ENCODE data around the gene ZG16B. TPM values are rescaled to one million over a fixed set of nuclear protein-coding genes. Genes with fewer than 3 reads are reported as not detected.

ZG16B gene
- total and polyA plus RNA-seq, 4 donors, result 0.32 to 2.4 (median 0.46) TPM

DNA sequence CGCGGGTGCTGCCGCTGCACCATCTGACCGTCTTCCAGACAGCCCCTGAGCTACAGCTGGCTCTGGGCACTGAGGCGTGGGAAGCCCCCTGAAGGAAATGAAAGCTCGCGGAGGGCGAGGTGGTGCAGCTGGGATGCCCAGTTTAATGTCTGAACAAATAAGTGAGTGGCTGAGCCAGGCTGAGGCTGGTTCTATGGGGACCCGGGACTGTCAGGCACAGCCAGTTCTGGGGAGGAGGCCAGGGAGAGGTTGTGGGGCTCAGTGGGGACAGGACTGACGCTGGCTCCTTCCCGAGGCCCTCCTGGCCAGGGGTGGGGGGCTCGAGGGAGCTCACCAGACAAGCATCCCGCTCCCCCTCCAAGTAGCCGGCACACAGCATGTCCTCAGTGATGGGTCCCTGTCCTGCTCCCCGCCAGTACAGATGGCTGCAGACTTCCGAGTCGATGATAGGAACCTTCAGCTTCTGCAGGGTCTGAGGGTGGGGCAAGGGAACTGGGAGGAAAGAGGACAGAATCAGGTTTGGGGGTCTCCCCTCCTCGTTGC lies 23.5 kb downstream of the ZG16B start:
- no peak for DNase-seq (ENCODE audit: low read depth in 4 of 6, low spot score in 6 of 6)
- H3K4me3 ChIP-seq (ENCODE audit: low read depth, low read length), result no peak overlapping the region
- 70% methylated on average over 14 of the region's 18 CpGs for WGBS (ENCODE audit: insufficient coverage)
- H3K27me3 ChIP-seq (ENCODE audit: control insufficient read depth, insufficient read depth, low read length), result peaks cover 41% of the 10 kb centered on the region
- H3K9me3 ChIP-seq (ENCODE audit: control insufficient read depth, insufficient read depth, low read length), result no peaks in the 10 kb centered on the region
- H3K27ac ChIP-seq (ENCODE audit: low read depth, low read length), result no peak overlapping the region
- H3K36me3 ChIP-seq (ENCODE audit: control insufficient read depth, insufficient read depth, low read length), result no peaks in the 10 kb centered on the region
- peaks cover 3% of the 10 kb centered on the region for H3K4me1 ChIP-seq (ENCODE audit: control insufficient read depth, insufficient read depth, low read length)

DNA sequence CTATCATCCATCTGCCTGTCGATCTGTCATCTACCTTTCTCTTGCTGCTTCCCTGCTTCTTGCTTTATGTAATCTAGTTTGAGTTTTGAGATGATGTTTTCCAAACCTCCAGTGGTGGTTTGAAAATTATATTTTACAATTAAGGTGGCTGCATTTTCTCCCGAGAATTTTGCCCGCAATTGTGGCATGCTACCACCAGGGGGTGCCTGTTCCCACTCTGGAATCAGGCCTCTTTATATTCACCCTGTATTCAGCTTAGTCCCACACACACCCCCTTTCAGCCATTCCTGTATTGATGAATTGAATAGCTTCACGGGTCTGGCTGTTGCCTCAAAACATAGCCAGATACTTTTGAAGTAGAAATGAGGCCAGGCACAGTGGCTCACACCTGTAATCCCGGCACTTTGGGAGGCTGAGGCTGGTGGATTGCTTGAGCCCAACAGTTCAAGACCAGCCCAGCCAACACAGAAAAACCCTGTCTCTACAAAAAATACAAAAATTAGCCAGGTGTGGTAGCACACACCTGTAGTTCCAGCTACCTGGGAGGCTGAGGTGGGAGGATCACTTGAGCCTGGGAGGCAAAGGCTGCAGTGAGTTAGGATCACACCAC lies 24.7 kb downstream of the ZG16B start:
- H3K27me3 ChIP-seq (ENCODE audit: control insufficient read depth, insufficient read depth, low read length), result peaks cover 49% of the 10 kb centered on the region
- no peak overlapping the region for H3K27ac ChIP-seq (ENCODE audit: low read depth, low read length)
- no peaks in the 10 kb centered on the region for H3K9me3 ChIP-seq (ENCODE audit: control insufficient read depth, insufficient read depth, low read length)
- H3K4me1 ChIP-seq (ENCODE audit: control insufficient read depth, insufficient read depth, low read length), result peaks cover 3% of the 10 kb centered on the region
- DNase-seq (ENCODE audit: low read depth in 4 of 6, low spot score in 6 of 6), result no peak
- no peaks in the 10 kb centered on the region for H3K36me3 ChIP-seq (ENCODE audit: control insufficient read depth, insufficient read depth, low read length)
- no peak overlapping the region for H3K4me3 ChIP-seq (ENCODE audit: low read depth, low read length)
- WGBS (ENCODE audit: insufficient coverage), result 100% methylated on average over 1 of the region's 5 CpGs

DNA sequence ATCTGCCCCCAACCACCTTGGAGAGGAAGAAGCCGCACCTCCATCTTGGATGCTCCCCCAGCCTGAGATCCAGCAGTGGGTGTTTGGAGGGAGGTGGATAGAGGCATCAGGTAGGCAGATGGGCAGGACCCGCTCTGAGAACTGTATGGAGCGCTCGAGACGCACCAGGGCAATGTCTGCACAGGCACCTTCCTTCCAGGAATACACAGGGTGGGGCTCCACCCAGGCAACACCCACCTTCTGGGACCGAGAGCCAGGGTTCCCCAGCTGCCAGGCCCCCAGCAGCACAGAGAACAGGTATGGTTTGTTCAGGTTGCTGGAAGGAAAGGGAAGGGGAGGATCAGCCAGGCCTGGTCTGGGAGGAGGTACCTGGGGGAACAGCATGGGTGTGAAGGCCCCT lies 25.4 kb downstream of the ZG16B start:
- no peak overlapping the region for H3K27ac ChIP-seq (ENCODE audit: low read depth, low read length)
- H3K9me3 ChIP-seq (ENCODE audit: control insufficient read depth, insufficient read depth, low read length), result no peaks in the 10 kb centered on the region
- no peak overlapping the region for H3K4me3 ChIP-seq (ENCODE audit: low read depth, low read length)
- no peaks in the 10 kb centered on the region for H3K36me3 ChIP-seq (ENCODE audit: control insufficient read depth, insufficient read depth, low read length)
- peaks cover 56% of the 10 kb centered on the region for H3K27me3 ChIP-seq (ENCODE audit: control insufficient read depth, insufficient read depth, low read length)
- H3K4me1 ChIP-seq (ENCODE audit: control insufficient read depth, insufficient read depth, low read length), result peaks cover 3% of the 10 kb centered on the region
- no peak for DNase-seq (ENCODE audit: low read depth in 4 of 6, low spot score in 6 of 6)
- 74% methylated on average over 5 of the region's 6 CpGs for WGBS (ENCODE audit: insufficient coverage)

DNA sequence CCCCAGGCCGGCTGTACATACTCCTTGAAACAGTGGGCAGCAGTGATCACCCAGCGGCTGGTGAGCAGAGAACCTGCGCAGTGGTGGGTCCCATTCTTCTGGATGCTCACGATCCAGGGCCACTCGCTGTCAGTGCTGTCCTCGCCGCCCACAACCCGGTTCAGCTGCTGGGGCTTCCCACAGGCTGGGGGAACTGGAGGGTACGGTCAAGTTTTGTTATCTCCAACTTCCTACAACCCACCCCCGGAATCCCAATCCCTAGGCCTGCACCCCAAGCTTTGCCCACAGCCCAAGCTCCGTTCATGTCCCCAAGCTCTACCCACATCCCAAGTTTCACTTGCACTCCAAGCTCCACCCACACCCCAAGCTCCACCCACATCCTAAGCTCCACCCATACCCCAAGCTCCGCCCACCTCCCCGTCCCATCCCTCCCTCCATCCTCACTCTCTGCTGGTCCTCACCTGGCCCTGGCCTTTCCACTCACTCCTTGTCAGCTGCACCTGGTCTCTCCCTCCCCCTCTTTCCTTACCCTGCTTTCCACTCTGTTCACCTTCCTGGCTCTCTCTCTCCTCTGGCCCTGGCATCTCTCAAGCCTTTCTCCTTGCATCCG lies 26.1 kb downstream of the ZG16B start:
- Histone ChIP-seq H3K9me3 (ENCODE audit: control insufficient read depth, insufficient read depth, low read length) (no peaks in the 10 kb centered on the region), H3K4me1 (ENCODE audit: control insufficient read depth, insufficient read depth, low read length) (peaks cover 3% of the 10 kb centered on the region), H3K27ac (ENCODE audit: low read depth, low read length) (no peak overlapping the region), H3K4me3 (ENCODE audit: low read depth, low read length) (no peak overlapping the region), H3K36me3 (ENCODE audit: control insufficient read depth, insufficient read depth, low read length) (no peaks in the 10 kb centered on the region), H3K27me3 (ENCODE audit: control insufficient read depth, insufficient read depth, low read length) (peaks cover 62% of the 10 kb centered on the region)
- DNase-seq (ENCODE audit: low read depth in 4 of 6, low spot score in 6 of 6), result no peak
- 77% methylated on average over 10 of the region's 14 CpGs for WGBS (ENCODE audit: insufficient coverage)

DNA sequence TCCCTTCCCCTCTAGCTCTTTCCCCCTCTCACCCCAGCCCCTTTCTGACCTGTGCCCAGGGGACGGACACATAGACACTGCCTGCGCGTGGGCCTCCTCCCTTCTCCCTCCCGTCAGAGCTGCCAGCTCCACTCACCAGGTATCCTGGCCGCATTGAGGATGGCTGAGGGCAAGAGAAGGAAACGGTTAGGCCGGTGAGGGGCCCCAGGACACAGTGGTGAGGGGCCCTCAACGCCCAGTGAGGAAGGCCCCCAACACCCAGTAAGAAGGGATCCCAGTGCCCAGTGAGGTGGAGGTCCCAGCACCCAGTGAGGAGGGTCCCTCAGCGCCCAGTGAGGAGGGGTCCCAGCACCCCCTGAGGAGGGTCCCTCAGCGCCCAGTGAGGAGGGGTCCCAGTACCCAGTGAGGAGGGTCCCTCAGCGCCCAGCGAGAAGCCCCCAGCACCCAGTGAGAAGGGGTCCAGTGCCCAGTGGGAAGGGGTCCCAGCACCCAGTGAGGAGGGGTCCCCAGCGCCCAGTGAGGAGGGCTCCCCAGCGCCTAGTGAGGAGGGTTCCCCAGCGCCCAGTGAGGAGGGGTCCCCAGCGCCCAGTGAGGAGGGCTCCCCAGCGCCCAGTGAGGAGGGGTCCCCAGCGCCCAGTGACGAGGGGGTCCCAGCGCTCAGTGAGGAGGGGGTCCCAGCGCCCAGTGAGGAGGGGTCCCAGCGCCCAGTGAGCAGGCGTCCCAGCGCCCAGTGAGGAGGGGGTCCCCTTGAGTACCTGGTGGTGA lies 26.8 kb downstream of the ZG16B start:
- peaks cover 3% of the 10 kb centered on the region for H3K4me1 ChIP-seq (ENCODE audit: control insufficient read depth, insufficient read depth, low read length)
- no peaks in the 10 kb centered on the region for H3K9me3 ChIP-seq (ENCODE audit: control insufficient read depth, insufficient read depth, low read length)
- 85% methylated on average over 21 of the region's 24 CpGs for WGBS (ENCODE audit: insufficient coverage)
- no peaks in the 10 kb centered on the region for H3K36me3 ChIP-seq (ENCODE audit: control insufficient read depth, insufficient read depth, low read length)
- H3K4me3 ChIP-seq (ENCODE audit: low read depth, low read length), result no peak overlapping the region
- DNase-seq (ENCODE audit: low read depth in 4 of 6, low spot score in 6 of 6), result no peak
- H3K27me3 ChIP-seq (ENCODE audit: control insufficient read depth, insufficient read depth, low read length), result peaks cover 67% of the 10 kb centered on the region
- H3K27ac ChIP-seq (ENCODE audit: low read depth, low read length), result no peak overlapping the region

DNA sequence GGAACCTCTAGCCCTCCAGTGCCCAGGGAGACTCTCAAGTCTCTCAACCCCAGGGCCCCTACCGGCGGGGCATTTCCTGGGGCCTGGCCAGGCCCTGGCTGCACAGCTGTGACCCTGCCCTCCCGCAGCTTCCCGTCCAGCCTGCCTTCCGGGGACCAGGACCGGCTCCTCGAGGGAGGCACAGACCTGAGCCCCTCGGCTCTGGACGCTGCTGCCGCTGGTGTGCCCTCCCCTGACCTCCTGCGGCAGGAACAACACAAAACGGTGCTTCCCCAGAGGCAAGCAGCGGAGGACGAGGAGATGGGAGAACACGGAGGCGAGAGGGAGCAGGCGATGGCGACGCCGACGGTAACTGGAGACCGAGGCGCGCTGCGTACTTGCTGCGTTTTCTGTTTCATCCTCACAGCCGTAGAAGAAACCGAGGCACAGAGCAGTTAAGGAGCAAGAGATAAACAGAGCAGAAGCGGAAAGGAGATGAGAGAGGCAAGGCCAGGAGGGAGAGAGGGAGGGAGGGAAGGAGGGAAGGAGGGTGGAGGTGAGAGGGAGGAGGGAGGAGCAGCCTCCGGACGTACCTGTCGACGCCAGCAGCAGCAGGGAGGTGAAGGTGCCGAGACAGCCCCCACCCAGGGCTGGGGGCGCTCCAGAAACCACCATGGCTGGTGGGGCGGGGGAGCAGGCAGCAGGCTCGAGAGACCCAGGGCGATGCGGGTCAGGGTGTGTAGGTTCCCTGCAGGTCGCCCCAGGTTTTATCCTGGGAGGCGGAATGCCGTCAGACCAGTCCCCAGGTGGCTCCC lies 27.5 kb downstream of the ZG16B start, which contains the start of gene PRSS22:
Gene PRSS22, minus strand, starts transcription at position 720 of the 794 bp plus-strand sequence. Its CDS starts 66 bp downstream, at position 654.
- DNase-seq (ENCODE audit: low read depth in 4 of 6, low spot score in 6 of 6), result no peak
- H3K4me3 ChIP-seq (ENCODE audit: low read depth, low read length), result no peak within 1 kb of the TSS
- H3K4me1 ChIP-seq (ENCODE audit: control insufficient read depth, insufficient read depth, low read length), result peaks cover 3% of the 10 kb centered on the region
- no peak within 1 kb of the TSS for H3K27ac ChIP-seq (ENCODE audit: low read depth, low read length)
- no peaks in the 10 kb centered on the region for H3K36me3 ChIP-seq (ENCODE audit: control insufficient read depth, insufficient read depth, low read length)
- WGBS (ENCODE audit: insufficient coverage), result 7% methylated on average over 42 of the region's 42 CpGs
- H3K9me3 ChIP-seq (ENCODE audit: control insufficient read depth, insufficient read depth, low read length), result no peaks in the 10 kb centered on the region
- peaks cover 67% of the 10 kb centered on the region for H3K27me3 ChIP-seq (ENCODE audit: control insufficient read depth, insufficient read depth, low read length)

DNA sequence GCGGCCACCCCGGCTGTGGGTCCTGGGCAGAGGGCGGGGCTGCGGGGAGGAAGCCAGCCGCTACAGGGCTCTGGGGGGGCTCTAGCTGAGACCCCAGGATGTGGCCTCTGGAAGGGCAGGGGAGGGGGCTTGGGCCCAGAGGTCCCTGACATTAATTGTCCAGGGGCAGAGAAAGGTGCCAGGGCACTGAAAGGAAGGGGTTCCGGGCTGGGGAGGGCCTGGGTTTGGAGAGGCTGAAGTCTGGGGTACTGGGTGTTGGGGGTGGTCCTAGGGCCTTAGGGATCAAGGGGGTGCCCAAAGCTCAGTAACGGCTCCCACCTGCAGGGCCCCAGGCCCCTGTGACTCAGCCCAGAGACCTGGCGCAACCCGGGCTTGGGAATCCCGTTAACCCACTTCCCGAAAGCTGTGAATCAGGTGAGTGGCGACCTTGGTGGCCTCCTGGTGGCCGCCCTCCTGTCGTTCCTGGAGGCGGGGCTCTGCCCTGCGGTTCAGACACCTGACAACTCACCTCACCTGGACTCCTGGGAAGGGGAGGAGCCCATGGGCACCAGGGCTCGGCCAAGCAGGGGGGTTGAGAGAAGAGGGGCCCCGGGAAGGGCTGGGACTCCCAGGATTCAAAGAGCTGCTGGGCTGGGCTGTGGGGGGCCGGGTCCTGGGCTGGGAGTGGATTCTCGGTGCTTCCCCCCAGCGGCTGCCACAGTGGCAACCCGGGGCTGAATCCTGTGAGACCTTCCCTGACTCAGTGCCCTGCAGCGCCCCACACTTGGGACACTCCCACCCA lies 28.3 kb downstream of the ZG16B start:
- no peak for DNase-seq (ENCODE audit: low read depth in 4 of 6, low spot score in 6 of 6)
- no peaks in the 10 kb centered on the region for H3K36me3 ChIP-seq (ENCODE audit: control insufficient read depth, insufficient read depth, low read length)
- no peaks in the 10 kb centered on the region for H3K9me3 ChIP-seq (ENCODE audit: control insufficient read depth, insufficient read depth, low read length)
- no peak overlapping the region for H3K4me3 ChIP-seq (ENCODE audit: low read depth, low read length)
- H3K27me3 ChIP-seq (ENCODE audit: control insufficient read depth, insufficient read depth, low read length), result peaks cover 64% of the 10 kb centered on the region
- WGBS (ENCODE audit: insufficient coverage), result 22% methylated on average over 23 of the region's 23 CpGs
- H3K4me1 ChIP-seq (ENCODE audit: control insufficient read depth, insufficient read depth, low read length), result peaks cover 3% of the 10 kb centered on the region
- no peak overlapping the region for H3K27ac ChIP-seq (ENCODE audit: low read depth, low read length)

DNA sequence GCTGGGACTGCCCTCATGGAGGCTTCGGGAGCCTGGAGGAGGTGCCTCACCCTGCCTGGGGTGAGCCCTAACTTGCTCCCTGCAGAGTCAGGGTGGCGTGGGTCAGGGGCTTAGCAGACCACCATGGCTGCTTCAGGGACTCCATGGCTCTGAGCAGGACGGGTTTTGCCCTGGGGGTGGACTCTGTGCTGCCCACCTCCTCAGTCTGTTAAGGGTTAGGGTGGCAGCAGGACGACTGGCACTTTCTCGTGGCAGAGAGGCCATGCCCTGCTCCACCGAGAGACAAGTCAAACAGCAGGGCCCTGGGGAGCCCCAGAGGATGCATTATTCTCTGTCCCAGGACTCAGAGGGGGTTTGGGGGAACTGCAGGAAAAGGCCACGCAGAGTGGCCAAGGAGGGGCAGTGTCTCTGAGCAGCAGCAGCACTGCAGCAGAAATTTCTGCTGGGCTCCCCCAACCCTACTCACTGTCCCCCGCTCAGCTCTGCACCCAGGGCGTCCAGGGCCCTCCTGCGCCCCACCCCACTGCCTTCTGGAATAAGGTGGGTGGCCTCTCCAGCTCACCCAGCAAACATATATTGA lies 29.7 kb downstream of the ZG16B start:
- no peak for DNase-seq (ENCODE audit: low read depth in 4 of 6, low spot score in 6 of 6)
- H3K27ac ChIP-seq (ENCODE audit: low read depth, low read length), result no peak overlapping the region
- H3K4me3 ChIP-seq (ENCODE audit: low read depth, low read length), result no peak overlapping the region
- peaks cover 62% of the 10 kb centered on the region for H3K27me3 ChIP-seq (ENCODE audit: control insufficient read depth, insufficient read depth, low read length)
- no peaks in the 10 kb centered on the region for H3K36me3 ChIP-seq (ENCODE audit: control insufficient read depth, insufficient read depth, low read length)
- H3K9me3 ChIP-seq (ENCODE audit: control insufficient read depth, insufficient read depth, low read length), result no peaks in the 10 kb centered on the region
- 53% methylated on average over 7 of the region's 10 CpGs for WGBS (ENCODE audit: insufficient coverage)
- H3K4me1 ChIP-seq (ENCODE audit: control insufficient read depth, insufficient read depth, low read length), result peaks cover 3% of the 10 kb centered on the region
